ENCODE data around the gene AMIGO1. TPM values are rescaled to one million over a fixed set of nuclear protein-coding genes. Genes with fewer than 3 reads are reported as not detected.

Gene AMIGO1
- total and polyA plus RNA-seq, 4 donors, result 2.4 to 6.3 (median 3.4) TPM

DNA sequence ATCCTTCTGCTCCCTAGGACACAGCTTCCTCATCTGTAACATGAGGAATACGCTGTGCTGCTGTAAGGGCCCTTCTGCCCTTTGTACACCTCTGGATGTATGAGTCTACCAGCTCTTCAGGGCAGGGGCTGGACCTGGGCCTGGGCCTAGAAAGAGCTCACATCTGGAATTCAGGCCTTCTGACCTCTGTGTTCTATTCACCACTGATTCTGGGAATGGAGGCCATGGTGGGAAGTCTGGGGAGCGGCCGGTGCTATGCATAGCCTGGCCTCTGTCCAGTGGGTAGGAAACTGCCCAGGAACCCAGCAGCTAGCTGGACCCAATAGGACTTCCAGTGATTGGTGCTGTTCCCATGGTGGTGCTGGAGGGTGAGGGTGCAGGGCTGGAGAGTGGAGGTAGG lies 19.2 kb upstream of the AMIGO1 start:
- ATAC-seq (ENCODE audit: insufficient read depth, low FRiP score) (no peak), DNase-seq (no peak)
- H3K4me3 ChIP-seq, result no peak overlapping the region
- no peaks in the 10 kb centered on the region for H3K9me3 ChIP-seq (ENCODE audit: control insufficient read depth in 4 of 4, insufficient read depth in 3 of 4, low read length in 3 of 4)
- TF ChIP-seq, protein P1, sequence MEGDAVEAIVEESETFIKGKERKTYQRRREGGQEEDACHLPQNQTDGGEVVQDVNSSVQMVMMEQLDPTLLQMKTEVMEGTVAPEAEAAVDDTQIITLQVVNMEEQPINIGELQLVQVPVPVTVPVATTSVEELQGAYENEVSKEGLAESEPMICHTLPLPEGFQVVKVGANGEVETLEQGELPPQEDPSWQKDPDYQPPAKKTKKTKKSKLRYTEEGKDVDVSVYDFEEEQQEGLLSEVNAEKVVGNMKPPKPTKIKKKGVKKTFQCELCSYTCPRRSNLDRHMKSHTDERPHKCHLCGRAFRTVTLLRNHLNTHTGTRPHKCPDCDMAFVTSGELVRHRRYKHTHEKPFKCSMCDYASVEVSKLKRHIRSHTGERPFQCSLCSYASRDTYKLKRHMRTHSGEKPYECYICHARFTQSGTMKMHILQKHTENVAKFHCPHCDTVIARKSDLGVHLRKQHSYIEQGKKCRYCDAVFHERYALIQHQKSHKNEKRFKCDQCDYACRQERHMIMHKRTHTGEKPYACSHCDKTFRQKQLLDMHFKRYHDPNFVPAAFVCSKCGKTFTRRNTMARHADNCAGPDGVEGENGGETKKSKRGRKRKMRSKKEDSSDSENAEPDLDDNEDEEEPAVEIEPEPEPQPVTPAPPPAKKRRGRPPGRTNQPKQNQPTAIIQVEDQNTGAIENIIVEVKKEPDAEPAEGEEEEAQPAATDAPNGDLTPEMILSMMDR (IDR thresholded peaks at IDR 0.05; ENCODE audit: control extremely low read depth, extremely low read depth), result no peak
- H3K27ac ChIP-seq (ENCODE audit: low read depth in 1 of 2, low read length in 1 of 2), result no peak overlapping the region
- no peak overlapping the region for H3K9ac ChIP-seq (ENCODE audit: insufficient read depth in 1 of 2, low read length in 2 of 2)
- WGBS, 2 donors, result 89 to 98% methylated on average over 3 of the region's 3 CpGs
- peaks cover 0 to 25% (median 12%) of the 10 kb centered on the region in 5 donors for H3K4me1 ChIP-seq (ENCODE audit: control insufficient read depth in 5 of 5, insufficient read depth in 5 of 5, low read length in 5 of 5)
- H3K27me3 ChIP-seq (ENCODE audit: control insufficient read depth in 3 of 3, insufficient read depth in 3 of 3, low read length in 2 of 3), result no peaks in the 10 kb centered on the region
- H3K36me3 ChIP-seq (ENCODE audit: control insufficient read depth in 4 of 4, insufficient read depth in 4 of 4, low read length in 4 of 4), result no peaks in the 10 kb centered on the region

DNA sequence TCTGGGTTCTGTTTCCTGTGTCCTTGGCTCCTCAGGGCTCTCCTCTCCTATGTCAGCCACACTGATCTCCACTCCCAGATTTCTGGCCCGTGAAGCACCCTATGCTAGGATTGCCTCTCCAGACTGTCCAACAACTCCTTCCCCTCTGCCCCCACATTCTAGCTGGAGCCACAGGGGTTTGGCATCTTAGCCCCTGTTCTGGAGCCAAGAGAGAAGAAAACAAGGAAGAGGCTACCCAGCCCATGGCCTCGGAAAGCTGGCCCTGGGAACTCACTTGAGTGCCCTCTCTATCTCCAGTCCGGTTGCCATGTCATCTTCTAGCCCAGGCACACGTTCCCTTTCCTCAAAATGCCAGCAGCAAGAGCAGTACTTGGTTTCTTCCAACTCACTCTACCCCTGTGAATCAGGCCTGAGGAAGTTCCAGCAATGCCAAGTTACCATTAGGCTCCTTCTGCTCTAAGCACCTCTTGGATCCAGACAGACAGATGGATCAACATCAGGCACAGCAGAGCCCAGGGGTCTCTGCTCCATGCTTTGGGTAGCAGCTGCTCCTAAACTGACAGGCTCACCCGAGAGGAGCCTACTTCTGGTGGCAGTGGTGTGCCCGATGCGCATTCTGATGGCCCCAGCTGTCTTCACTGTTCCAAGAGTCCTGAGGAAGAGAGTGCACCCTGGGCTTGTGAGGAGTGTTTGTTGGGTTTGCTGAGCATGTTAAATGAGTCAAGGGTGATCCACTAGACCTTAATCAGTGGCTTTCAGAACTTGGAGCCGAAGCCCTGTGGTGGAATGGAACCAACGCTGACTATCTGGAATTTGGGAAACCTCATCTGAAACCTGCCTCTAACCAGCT lies 18.5 kb upstream of the AMIGO1 start:
- no peaks in the 10 kb centered on the region for H3K36me3 ChIP-seq (ENCODE audit: control insufficient read depth in 4 of 4, insufficient read depth in 4 of 4, low read length in 4 of 4)
- 81 to 90% methylated on average over 9 of the region's 9 CpGs for WGBS, 2 donors
- DNase-seq (no peak), ATAC-seq (ENCODE audit: insufficient read depth, low FRiP score) (no peak)
- TF ChIP-seq, protein P1 (IDR thresholded peaks at IDR 0.05; ENCODE audit: control extremely low read depth, extremely low read depth), result no peak
- peaks cover 0 to 25% (median 12%) of the 10 kb centered on the region in 5 donors for H3K4me1 ChIP-seq (ENCODE audit: control insufficient read depth in 5 of 5, insufficient read depth in 5 of 5, low read length in 5 of 5)
- no peak overlapping the region for H3K27ac ChIP-seq (ENCODE audit: low read depth in 1 of 2, low read length in 1 of 2)
- H3K9ac ChIP-seq (ENCODE audit: insufficient read depth in 1 of 2, low read length in 2 of 2), result no peak overlapping the region
- no peaks in the 10 kb centered on the region for H3K9me3 ChIP-seq (ENCODE audit: control insufficient read depth in 4 of 4, insufficient read depth in 3 of 4, low read length in 3 of 4)
- no peaks in the 10 kb centered on the region for H3K27me3 ChIP-seq (ENCODE audit: control insufficient read depth in 3 of 3, insufficient read depth in 3 of 3, low read length in 2 of 3)
- no peak overlapping the region for H3K4me3 ChIP-seq

DNA sequence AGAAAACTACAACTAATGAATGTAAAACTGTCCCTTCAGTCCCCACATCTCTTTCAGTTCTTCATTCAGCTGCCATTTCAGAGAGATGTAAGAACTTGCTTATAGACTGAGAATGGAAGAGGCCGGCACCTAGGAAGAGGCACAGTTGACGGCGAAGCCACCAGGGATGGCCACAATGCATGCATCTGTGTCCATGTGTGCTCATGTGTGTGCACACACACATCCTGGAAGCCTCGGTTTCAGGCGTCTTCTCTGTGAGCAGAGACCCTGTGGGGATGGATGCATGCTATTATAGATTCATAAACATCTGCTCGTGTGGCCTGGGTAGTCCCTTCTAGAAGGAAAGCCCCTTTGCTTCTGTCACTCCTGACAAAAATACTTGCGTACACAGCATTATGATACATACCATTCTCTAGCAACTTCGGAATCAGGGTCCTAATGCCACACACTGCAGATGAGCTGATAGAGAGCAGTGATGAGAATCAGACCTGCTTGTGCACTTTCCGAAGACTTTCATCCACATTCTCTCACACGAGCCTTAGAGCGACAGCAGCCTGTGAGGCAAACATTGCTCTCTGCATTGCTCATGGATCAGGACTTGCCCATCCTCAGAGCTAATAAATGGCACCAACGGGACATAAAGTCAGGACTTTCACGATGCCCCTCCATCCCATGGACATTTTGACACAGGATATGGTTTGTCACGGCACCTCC lies 17.7 kb upstream of the AMIGO1 start:
- Histone ChIP-seq H3K4me1 (ENCODE audit: control insufficient read depth in 5 of 5, insufficient read depth in 5 of 5, low read length in 5 of 5) (peaks cover 0 to 19% (median 12%) of the 10 kb centered on the region in 5 donors), H3K27ac (ENCODE audit: low read depth in 1 of 2, low read length in 1 of 2) (no peak overlapping the region), H3K9me3 (ENCODE audit: control insufficient read depth in 4 of 4, insufficient read depth in 3 of 4, low read length in 3 of 4) (no peaks in the 10 kb centered on the region), H3K36me3 (ENCODE audit: control insufficient read depth in 4 of 4, insufficient read depth in 4 of 4, low read length in 4 of 4) (no peaks in the 10 kb centered on the region), H3K27me3 (ENCODE audit: control insufficient read depth in 3 of 3, insufficient read depth in 3 of 3, low read length in 2 of 3) (peaks cover 0 to 3% (median 0%) of the 10 kb centered on the region in 3 donors), H3K9ac (ENCODE audit: insufficient read depth in 1 of 2, low read length in 2 of 2) (no peak overlapping the region), H3K4me3 (no peak overlapping the region)
- TF ChIP-seq, protein P1 (IDR thresholded peaks at IDR 0.05; ENCODE audit: control extremely low read depth, extremely low read depth), result no peak
- 74 to 81% methylated on average over 14 of the region's 14 CpGs for WGBS, 2 donors
- no peak for DNase-seq
- ATAC-seq (ENCODE audit: insufficient read depth, low FRiP score), result no peak

Measured in lung (tissue), 12 donors.